Loucy (cell line): ENCODE measurements around the gene TIGIT.

Experiments
- H2AFZ ChIP-seq: fragments of 200-600 bp; sonication (generic); 2 replicates; pipeline ENCODE4 v1.6.0; 2016; ENCODE audit warnings: antibody characterized with exemption, mild to moderate bottlenecking, low read length, moderate library complexity
- H3F3A ChIP-seq: fragments of 200-600 bp; 2 replicates; pipeline ENCODE4 v1.6.0; 2016; ENCODE audit warnings: antibody characterized with exemption, low read depth, mild to moderate bottlenecking
- H3K27me3 ChIP-seq: fragments of 200-600 bp; sonication (generic); 2 replicates; pipeline ENCODE4 v1.6.1; 2014; ENCODE audit warnings: low read length, mild to moderate bottlenecking; ENCODE audit not compliant: insufficient read depth, poor library complexity, severe bottlenecking
- H3K36me3 ChIP-seq: fragments of 200-600 bp; sonication (generic); 2 replicates; pipeline ENCODE4 v1.6.1; 2016; ENCODE audit warnings: low read length; ENCODE audit not compliant: insufficient read depth
- H3K4me1 ChIP-seq: fragments of 200-600 bp; sonication (generic); 2 replicates; pipeline ENCODE4 v1.5.1; 2014; ENCODE audit warnings: low read length, mild to moderate bottlenecking; ENCODE audit not compliant: insufficient read depth, poor library complexity, severe bottlenecking
- H3K4me2 ChIP-seq: fragments of 200-600 bp; sonication (generic); 2 replicates; pipeline ENCODE4 v1.6.0; 2014; ENCODE audit warnings: antibody characterized with exemption, low read length, low read depth, mild to moderate bottlenecking; ENCODE audit not compliant: poor library complexity, severe bottlenecking
- H3K4me3 ChIP-seq: fragments of 200-600 bp; sonication (generic); 2 replicates; pipeline ENCODE4 v1.5.1; 2014; ENCODE audit warnings: low read length, mild to moderate bottlenecking, mixed read lengths; ENCODE audit not compliant: poor library complexity, severe bottlenecking
- H3K79me2 ChIP-seq: fragments of 200-600 bp; sonication (generic); 2 replicates; pipeline ENCODE4 v1.6.1; 2014; ENCODE audit warnings: low read length; ENCODE audit not compliant: insufficient read depth
- H3K9ac ChIP-seq: fragments of 200-600 bp; sonication (generic); 2 replicates; pipeline ENCODE4 v1.6.0; 2014; ENCODE audit warnings: mild to moderate bottlenecking, low read depth, low read length, moderate library complexity; ENCODE audit not compliant: poor library complexity, severe bottlenecking
- H3K9me2 ChIP-seq: fragments of 200-600 bp; sonication (generic); replicated peaks from 2 replicates; pipeline ENCODE4 v1.6.1; 2016; ENCODE audit warnings: low read depth, low read length, mixed read lengths
- H3K9me3 ChIP-seq: fragments of 200-600 bp; sonication (generic); 2 replicates; pipeline ENCODE4 v1.6.1; 2014; ENCODE audit warnings: mild to moderate bottlenecking, antibody characterized with exemption, low read length, low read depth; ENCODE audit not compliant: insufficient read depth
- H4K20me1 ChIP-seq: fragments of 200-600 bp; sonication (generic); 2 replicates; pipeline ENCODE4 v1.6.0; 2014; ENCODE audit warnings: antibody characterized with exemption, low read length, mild to moderate bottlenecking; ENCODE audit not compliant: insufficient read depth, poor library complexity, severe bottlenecking
- EZH2phosphoT487 ChIP-seq: fragments of 200-600 bp; IDR thresholded peaks from 2 replicates; pipeline ENCODE4 v1.6.1; 2018; ENCODE audit warnings: antibody characterized with exemption, mild to moderate bottlenecking, moderate library complexity, borderline replicate concordance
- TF ChIP-seq, protein P1 (sequence below): fragments of 200-600 bp; sonication (generic); conservative IDR thresholded peaks from 2 replicates; pipeline ENCODE4 v1.5.1; 2014; ENCODE audit warnings: mild to moderate bottlenecking, antibody characterized with exemption, low read length

TIGIT gene

DNA sequence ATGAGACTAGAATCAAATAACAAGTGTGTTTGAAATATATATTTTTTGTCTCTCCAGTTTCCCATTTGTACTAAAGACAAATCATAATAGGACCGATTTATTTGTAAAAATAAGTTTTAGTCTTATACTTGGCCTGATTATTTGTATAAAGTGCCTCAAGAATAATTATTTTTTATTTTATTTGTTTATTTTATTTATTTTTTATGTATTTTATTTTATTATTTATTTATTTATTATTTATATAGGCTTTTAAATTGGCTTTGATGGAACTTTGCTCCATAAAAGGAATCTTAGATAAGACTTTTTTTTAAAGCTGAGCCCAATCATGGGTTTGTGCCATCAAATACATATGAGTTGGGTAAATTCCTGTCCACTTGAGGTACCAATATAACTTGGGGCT is 34.3 kb upstream of the TIGIT start:
- H3K4me3 ChIP-seq = no peak overlapping the region
- peaks cover 7% of the 10 kb centered on the region; the same call in 1 of the 2 replicates for H3K9me3 ChIP-seq
- H3K4me2 ChIP-seq = no peak overlapping the region
- H3F3A ChIP-seq = no peaks in the 10 kb centered on the region
- no peak overlapping the region for H2AFZ ChIP-seq
- no peaks in the 10 kb centered on the region for H3K9me2 ChIP-seq
- no peaks in the 10 kb centered on the region for H3K79me2 ChIP-seq
- no peaks in the 10 kb centered on the region for H3K36me3 ChIP-seq
- no peaks in the 10 kb centered on the region for H3K27me3 ChIP-seq
- no peak overlapping the region for H3K9ac ChIP-seq
- H4K20me1 ChIP-seq = no peaks in the 10 kb centered on the region
- TF ChIP-seq, protein P1, sequence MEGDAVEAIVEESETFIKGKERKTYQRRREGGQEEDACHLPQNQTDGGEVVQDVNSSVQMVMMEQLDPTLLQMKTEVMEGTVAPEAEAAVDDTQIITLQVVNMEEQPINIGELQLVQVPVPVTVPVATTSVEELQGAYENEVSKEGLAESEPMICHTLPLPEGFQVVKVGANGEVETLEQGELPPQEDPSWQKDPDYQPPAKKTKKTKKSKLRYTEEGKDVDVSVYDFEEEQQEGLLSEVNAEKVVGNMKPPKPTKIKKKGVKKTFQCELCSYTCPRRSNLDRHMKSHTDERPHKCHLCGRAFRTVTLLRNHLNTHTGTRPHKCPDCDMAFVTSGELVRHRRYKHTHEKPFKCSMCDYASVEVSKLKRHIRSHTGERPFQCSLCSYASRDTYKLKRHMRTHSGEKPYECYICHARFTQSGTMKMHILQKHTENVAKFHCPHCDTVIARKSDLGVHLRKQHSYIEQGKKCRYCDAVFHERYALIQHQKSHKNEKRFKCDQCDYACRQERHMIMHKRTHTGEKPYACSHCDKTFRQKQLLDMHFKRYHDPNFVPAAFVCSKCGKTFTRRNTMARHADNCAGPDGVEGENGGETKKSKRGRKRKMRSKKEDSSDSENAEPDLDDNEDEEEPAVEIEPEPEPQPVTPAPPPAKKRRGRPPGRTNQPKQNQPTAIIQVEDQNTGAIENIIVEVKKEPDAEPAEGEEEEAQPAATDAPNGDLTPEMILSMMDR = no peak
- no peak for TF ChIP-seq EZH2phosphoT487
- no peaks in the 10 kb centered on the region for H3K4me1 ChIP-seq

DNA sequence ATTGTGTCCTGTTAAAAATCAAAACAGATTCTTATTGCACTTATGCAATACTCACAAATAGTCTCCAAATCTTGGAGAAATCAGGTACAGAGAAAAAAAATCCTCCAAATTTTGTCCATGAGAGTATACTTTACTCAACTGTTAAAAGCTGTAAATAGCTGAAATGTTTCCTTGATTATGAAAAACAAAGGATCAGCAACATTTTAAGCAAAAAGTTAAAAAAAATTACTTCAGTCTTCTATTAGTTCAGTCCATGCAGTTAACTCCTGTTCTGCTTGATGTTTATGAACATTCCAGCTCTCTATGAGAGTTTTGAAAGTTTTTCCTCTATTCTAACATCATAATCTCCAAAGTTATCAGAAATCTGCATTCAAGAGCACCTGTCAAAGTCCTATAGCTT is 33.7 kb upstream of the TIGIT start:
- TF ChIP-seq EZH2phosphoT487 = no peak
- TF ChIP-seq, protein P1 = no peak
- H3K9ac ChIP-seq = no peak overlapping the region

DNA sequence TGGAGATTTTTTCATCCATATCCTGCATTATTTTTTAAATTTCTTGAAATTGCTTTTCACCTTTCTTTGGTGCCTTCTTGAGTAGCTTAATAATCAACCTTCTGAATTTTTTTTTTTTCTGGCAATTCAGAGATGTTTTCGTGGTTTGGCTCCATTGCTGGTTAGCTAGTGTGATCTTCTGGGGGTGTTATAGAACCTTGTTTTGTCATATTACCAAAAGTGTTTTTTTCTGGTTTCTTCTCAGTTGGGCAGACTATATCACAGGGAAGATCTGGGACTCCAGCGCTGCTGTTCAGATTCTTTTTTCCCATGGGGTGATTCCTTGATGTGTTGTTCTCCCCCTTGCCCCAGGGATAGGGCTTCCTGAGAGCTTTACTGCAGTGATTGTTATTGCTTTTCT is 23.8 kb upstream of the TIGIT start:
- H3F3A ChIP-seq = no peaks in the 10 kb centered on the region
- H4K20me1 ChIP-seq = no peaks in the 10 kb centered on the region
- no peak overlapping the region for H2AFZ ChIP-seq
- H3K9me3 ChIP-seq = no peaks in the 10 kb centered on the region; the same call in 1 of the 2 replicates
- no peak for TF ChIP-seq EZH2phosphoT487
- TF ChIP-seq, protein P1 = no peak
- H3K4me1 ChIP-seq = no peaks in the 10 kb centered on the region
- H3K36me3 ChIP-seq = no peaks in the 10 kb centered on the region
- H3K4me2 ChIP-seq = no peak overlapping the region
- H3K9ac ChIP-seq = no peak overlapping the region
- H3K27me3 ChIP-seq = no peaks in the 10 kb centered on the region
- H3K9me2 ChIP-seq = no peaks in the 10 kb centered on the region
- H3K79me2 ChIP-seq = no peaks in the 10 kb centered on the region
- H3K4me3 ChIP-seq = no peak overlapping the region

More for the DNA sequence above, 33.7 kb upstream of the TIGIT start:
- Histone ChIP-seq H3K36me3 (no peaks in the 10 kb centered on the region), H3K4me3 (no peak overlapping the region), H3K9me2 (no peaks in the 10 kb centered on the region), H3K79me2 (no peaks in the 10 kb centered on the region), H2AFZ (no peak overlapping the region), H3K4me1 (no peaks in the 10 kb centered on the region), H3F3A (no peaks in the 10 kb centered on the region), H4K20me1 (no peaks in the 10 kb centered on the region), H3K4me2 (no peak overlapping the region), H3K27me3 (no peaks in the 10 kb centered on the region), H3K9me3 (peaks cover 7% of the 10 kb centered on the region; the same call in 1 of the 2 replicates)
